ENCODE measurements around the gene CUEDC1. TPM values are rescaled to one million over a fixed set of nuclear protein-coding genes. Genes with fewer than 3 reads are reported as not detected.

Gene CUEDC1
- total and polyA plus RNA-seq, 2 of the 4 experiments (the other 2 are of a cell fraction) = 4.1 to 21.2 TPM

DNA sequence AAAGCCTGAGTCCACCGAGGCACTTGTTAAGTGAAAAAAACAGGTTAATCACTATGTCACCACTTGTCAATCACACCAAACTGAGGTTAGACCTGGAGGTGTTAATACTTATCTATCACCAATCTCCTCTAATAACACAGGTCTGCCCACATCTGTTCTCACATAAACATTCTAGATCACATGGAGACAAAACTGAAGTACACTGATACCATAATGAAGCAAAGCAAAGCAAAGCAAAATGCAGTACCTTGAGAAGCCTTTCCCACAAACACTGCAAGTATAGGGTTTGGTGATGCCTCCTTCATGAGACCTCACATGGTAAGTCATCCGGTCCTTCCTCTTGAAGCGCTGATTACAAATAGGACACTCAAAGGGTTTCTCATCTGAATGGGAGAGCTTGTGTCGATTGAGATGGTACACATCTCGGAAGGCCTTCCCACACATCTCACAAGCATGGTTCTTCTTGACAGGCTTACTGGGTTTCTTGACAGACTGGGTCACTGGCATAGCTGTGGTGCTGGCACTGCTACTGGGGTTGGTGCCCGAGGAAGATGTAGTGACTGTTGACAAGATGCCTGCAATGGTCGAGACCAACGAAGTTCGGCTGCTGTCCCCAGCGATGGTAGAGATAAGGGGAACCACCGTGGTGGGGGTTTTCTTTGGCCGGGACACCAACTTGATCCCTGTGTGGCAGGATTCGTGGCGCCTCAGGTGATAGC is 27.4 kb upstream of the CUEDC1 start (continued):
- TF ChIP-seq, protein P1, sequence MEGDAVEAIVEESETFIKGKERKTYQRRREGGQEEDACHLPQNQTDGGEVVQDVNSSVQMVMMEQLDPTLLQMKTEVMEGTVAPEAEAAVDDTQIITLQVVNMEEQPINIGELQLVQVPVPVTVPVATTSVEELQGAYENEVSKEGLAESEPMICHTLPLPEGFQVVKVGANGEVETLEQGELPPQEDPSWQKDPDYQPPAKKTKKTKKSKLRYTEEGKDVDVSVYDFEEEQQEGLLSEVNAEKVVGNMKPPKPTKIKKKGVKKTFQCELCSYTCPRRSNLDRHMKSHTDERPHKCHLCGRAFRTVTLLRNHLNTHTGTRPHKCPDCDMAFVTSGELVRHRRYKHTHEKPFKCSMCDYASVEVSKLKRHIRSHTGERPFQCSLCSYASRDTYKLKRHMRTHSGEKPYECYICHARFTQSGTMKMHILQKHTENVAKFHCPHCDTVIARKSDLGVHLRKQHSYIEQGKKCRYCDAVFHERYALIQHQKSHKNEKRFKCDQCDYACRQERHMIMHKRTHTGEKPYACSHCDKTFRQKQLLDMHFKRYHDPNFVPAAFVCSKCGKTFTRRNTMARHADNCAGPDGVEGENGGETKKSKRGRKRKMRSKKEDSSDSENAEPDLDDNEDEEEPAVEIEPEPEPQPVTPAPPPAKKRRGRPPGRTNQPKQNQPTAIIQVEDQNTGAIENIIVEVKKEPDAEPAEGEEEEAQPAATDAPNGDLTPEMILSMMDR (conservative IDR thresholded peaks at IDR 0.05; ENCODE audit: low read depth, low read length) = no peak

DNA sequence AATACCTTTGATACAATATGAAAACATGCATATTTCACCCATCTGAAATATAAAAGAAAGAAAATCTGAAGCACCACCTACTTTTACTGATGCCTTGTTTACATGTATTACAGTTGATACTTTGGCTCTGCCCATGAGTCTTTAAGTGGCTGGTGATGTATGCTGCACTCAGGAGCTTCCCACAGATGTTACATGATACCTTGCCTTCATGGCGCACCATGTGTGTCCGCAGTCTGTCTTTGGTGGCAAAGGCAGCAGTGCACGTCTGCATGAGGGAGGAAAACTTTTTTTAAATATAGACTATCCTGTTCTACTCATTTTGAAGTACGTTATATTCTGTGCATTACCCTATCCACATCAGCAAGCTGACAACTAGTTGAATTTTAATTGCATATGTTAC is 25.3 kb upstream of the CUEDC1 start:
- Histone ChIP-seq H3K79me1 (ENCODE audit: low read depth in 1 of 2, low read length in 2 of 2) (peaks cover 40 to 70% of the 10 kb centered on the region in 2 experiments), H2BK5ac (ENCODE audit: low read depth, low read length, poor library complexity, severe bottlenecking) (no peak overlapping the region), H2AK5ac (ENCODE audit: low read depth, low read length) (no peak overlapping the region), H3K56ac (ENCODE audit: extremely low read depth, insufficient read depth, low read length) (no peak overlapping the region), H3K4me3 (ENCODE audit: insufficient read depth, low read depth, low read length) (no peak overlapping the region), H2BK20ac (ENCODE audit: low read depth, low read length) (no peak overlapping the region), H2BK15ac (ENCODE audit: low read depth, low read length) (no peak overlapping the region), H3K27me3 (ENCODE audit: control insufficient read depth, insufficient read depth, low read length) (no peaks in the 10 kb centered on the region), H2AFZ (replicated peaks; ENCODE audit: low read length, poor library complexity) (no peak overlapping the region), H4K8ac (ENCODE audit: low read depth in 2 of 2, low read length in 2 of 2) (no peak overlapping the region), H4K5ac (ENCODE audit: low read depth, low read length) (no peak overlapping the region), H4K20me1 (ENCODE audit: insufficient read depth, low read length) (peaks cover 49% of the 10 kb centered on the region), H3K9me1 (ENCODE audit: insufficient read depth, low read length) (peaks cover 15% of the 10 kb centered on the region), H3K9me3 (ENCODE audit: control insufficient read depth, insufficient read depth, low read length) (no peaks in the 10 kb centered on the region), H2BK120ac (ENCODE audit: low read depth, low read length) (no peak overlapping the region), H3K14ac (replicated peaks; ENCODE audit: low read depth, low read length) (no peak overlapping the region), H3K27ac (ENCODE audit: insufficient read depth, low read length) (no peak overlapping the region), H3K4me2 (ENCODE audit: low read depth, low read length) (no peak overlapping the region), H3K23ac (ENCODE audit: low read depth, low read length) (no peak overlapping the region), H3K18ac (ENCODE audit: low read depth, low read length) (no peak overlapping the region), H3K4me1 (ENCODE audit: control insufficient read depth, insufficient read depth, low read length) (peaks cover 26% of the 10 kb centered on the region), H2AK9ac (replicated peaks; ENCODE audit: low read depth, low read length, poor library complexity) (no peak overlapping the region), H3K9ac (ENCODE audit: low read depth, low read length) (no peak overlapping the region; the same call in 1 of the 2 replicates), H3K4ac (ENCODE audit: low read depth, low read length) (no peak overlapping the region), H4K91ac (ENCODE audit: insufficient read depth, low read depth, low read length) (no peak overlapping the region), H3K36me3 (ENCODE audit: control insufficient read depth, insufficient read depth, low read length) (peaks cover 37% of the 10 kb centered on the region)
- in situ Hi-C loops (cut with MboI; ENCODE audit: low sequenced_read_pairs) = no loop called here
- POLR2A ChIA-PET (ENCODE audit: unreplicated experiment) = no interaction called here
- no TSS peak for BruUV-seq (replicated peaks)
- CTCF ChIA-PET = no interaction called here
- WGBS, 2 experiments (ENCODE audit: extremely low coverage in 2 of 2, insufficient read length in 1 of 2) = no CpG with 5 or more reads among the region's 4 CpGs
- ATAC-seq (ENCODE audit: low read depth) (no peak), DNase-seq (no peak)
- dilution Hi-C loops (cut with HindIII; ENCODE audit: low sequenced_read_pairs, unreplicated experiment) = loop anchor here (25.0 kb wide), 1 partner anchor 118 kb away; the partner anchor contains the start of gene MRPS23
- intact Hi-C loops (cut with micrococcal nuclease) = no loop called here
- no peak for TF ChIP-seq RAD21 (IDR thresholded peaks at IDR 0.05; ENCODE audit: low read length)
- TF ChIP-seq FOS (IDR thresholded peaks at IDR 0.05; ENCODE audit: low read depth, low read length) = no peak
- no peak for TF ChIP-seq MXI1 (IDR thresholded peaks at IDR 0.05; ENCODE audit: borderline replicate concordance, low read depth, low read length)
- TF ChIP-seq MAFK (IDR thresholded peaks at IDR 0.05; ENCODE audit: low read depth, low read length) = no peak
- no peak for TF ChIP-seq CHD1 (IDR thresholded peaks at IDR 0.05; ENCODE audit: low read depth, low read length)
- no peak for TF ChIP-seq POLR2A (IDR thresholded peaks at IDR 0.05; ENCODE audit: low read depth, low read length)
- TF ChIP-seq BHLHE40 (IDR thresholded peaks at IDR 0.05; ENCODE audit: low read depth, low read length) = no peak
- TF ChIP-seq RFX5 (IDR thresholded peaks at IDR 0.05; ENCODE audit: low read depth, low read length) = no peak
- no peak for TF ChIP-seq SMC3 (IDR thresholded peaks at IDR 0.05; ENCODE audit: low read depth, low read length)
- TF ChIP-seq MAZ (IDR thresholded peaks at IDR 0.05; ENCODE audit: borderline replicate concordance, low read depth, low read length) = no peak
- TF ChIP-seq, protein P2, sequence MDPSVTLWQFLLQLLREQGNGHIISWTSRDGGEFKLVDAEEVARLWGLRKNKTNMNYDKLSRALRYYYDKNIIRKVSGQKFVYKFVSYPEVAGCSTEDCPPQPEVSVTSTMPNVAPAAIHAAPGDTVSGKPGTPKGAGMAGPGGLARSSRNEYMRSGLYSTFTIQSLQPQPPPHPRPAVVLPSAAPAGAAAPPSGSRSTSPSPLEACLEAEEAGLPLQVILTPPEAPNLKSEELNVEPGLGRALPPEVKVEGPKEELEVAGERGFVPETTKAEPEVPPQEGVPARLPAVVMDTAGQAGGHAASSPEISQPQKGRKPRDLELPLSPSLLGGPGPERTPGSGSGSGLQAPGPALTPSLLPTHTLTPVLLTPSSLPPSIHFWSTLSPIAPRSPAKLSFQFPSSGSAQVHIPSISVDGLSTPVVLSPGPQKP (IDR thresholded peaks at IDR 0.05; ENCODE audit: borderline replicate concordance, low read depth, low read length) = no peak

Data from IMR-90 (cell line).